Measurements from ENCODE around the gene RDM1. TPM values are rescaled to one million over a fixed set of nuclear protein-coding genes. Genes with fewer than 3 reads are reported as not detected.

Gene RDM1
- total and polyA plus RNA-seq, 7 donors, result 0.92 to 3.6 TPM; not detected in 5

DNA sequence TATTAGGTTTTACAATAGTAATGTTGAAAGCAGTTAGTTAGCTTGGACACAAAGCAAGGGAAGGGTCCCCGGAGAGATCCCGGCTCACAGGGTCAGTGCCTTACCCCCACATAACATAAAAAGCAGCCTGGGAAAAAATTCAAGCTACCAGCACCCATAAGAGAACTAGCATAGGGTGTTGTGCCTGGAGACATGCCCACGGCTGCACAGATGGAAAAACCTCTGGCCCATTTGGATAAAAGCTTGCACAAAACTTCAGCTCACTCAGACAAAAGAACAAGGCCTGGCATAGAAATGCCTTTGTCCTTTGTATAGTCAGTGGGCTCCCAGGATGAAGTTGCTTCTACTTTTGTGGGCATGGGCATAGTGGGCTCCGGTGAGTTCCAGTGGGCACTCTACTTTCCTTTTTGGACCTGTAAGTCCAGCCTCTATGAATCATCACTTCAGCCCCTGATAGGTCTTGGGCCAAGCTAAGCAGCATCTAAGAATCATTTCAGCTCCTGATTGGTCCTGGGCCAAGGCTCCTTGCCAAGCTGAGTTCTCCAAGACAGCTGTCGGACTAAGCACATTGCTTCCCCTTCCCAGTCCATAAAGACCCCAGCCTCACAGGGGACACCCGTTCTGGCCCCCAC, 1.3 kb upstream of the RDM1 start:
- H3K27me3 ChIP-seq, result peaks cover 3 to 27% (median 7%) of the 10 kb centered on the region in 3 donors
- H3K9me3 ChIP-seq, result no peaks in the 10 kb centered on the region
- no peak overlapping the region for H3K27ac ChIP-seq
- WGBS, 2 donors, result 82 to 84% methylated on average over 6 of the region's 6 CpGs
- TF ChIP-seq POLR2A (IDR thresholded peaks at IDR 0.05), result no peak
- TF ChIP-seq POLR2AphosphoS5 (IDR thresholded peaks at IDR 0.05), result no peak
- TF ChIP-seq EP300 (IDR thresholded peaks at IDR 0.05), result no peak
- TF ChIP-seq, protein P1, sequence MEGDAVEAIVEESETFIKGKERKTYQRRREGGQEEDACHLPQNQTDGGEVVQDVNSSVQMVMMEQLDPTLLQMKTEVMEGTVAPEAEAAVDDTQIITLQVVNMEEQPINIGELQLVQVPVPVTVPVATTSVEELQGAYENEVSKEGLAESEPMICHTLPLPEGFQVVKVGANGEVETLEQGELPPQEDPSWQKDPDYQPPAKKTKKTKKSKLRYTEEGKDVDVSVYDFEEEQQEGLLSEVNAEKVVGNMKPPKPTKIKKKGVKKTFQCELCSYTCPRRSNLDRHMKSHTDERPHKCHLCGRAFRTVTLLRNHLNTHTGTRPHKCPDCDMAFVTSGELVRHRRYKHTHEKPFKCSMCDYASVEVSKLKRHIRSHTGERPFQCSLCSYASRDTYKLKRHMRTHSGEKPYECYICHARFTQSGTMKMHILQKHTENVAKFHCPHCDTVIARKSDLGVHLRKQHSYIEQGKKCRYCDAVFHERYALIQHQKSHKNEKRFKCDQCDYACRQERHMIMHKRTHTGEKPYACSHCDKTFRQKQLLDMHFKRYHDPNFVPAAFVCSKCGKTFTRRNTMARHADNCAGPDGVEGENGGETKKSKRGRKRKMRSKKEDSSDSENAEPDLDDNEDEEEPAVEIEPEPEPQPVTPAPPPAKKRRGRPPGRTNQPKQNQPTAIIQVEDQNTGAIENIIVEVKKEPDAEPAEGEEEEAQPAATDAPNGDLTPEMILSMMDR (IDR thresholded peaks at IDR 0.05), result no peak
- intact Hi-C loops (cut with DNase I), result no loop called here
- H3K36me3 ChIP-seq, result no peaks in the 10 kb centered on the region
- no peak overlapping the region for H3K4me3 ChIP-seq
- H3K4me1 ChIP-seq, result peaks cover 0 to 13% (median 11%) of the 10 kb centered on the region in 4 donors
- DNase-seq, result no peak

DNA sequence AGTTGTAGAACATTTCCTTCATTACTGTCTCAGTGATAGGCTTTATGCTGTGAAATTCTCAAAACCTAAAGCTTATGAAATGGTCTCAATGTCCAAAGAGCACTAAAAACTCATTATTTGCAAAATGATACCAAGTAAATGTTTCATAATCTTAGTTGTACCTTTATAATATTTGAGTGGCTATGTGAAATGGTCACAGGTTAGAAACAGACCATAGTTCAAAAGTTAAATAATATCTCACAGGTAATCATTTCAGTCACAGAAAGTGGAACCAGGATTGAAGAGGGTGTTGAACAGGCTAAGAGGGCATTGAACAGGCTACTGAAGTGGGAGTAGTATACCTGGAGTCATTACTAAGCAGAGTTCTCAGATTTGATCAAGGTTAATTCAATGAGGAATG, 2.9 kb downstream of the RDM1 start:
- no peak for DNase-seq
- Histone ChIP-seq H3K4me1 (peaks cover 0 to 13% (median 11%) of the 10 kb centered on the region in 4 donors), H3K27ac (no peak overlapping the region), H3K4me3 (no peak overlapping the region), H3K9me3 (no peaks in the 10 kb centered on the region), H3K27me3 (peaks cover 3 to 27% (median 7%) of the 10 kb centered on the region in 3 donors), H3K36me3 (no peaks in the 10 kb centered on the region)
- TF ChIP-seq POLR2AphosphoS5 (IDR thresholded peaks at IDR 0.05) (no peak), EP300 (IDR thresholded peaks at IDR 0.05) (no peak), POLR2A (IDR thresholded peaks at IDR 0.05) (no peak)
- TF ChIP-seq, protein P1 (IDR thresholded peaks at IDR 0.05), result no peak
- intact Hi-C loops (cut with DNase I), result no loop called here

DNA sequence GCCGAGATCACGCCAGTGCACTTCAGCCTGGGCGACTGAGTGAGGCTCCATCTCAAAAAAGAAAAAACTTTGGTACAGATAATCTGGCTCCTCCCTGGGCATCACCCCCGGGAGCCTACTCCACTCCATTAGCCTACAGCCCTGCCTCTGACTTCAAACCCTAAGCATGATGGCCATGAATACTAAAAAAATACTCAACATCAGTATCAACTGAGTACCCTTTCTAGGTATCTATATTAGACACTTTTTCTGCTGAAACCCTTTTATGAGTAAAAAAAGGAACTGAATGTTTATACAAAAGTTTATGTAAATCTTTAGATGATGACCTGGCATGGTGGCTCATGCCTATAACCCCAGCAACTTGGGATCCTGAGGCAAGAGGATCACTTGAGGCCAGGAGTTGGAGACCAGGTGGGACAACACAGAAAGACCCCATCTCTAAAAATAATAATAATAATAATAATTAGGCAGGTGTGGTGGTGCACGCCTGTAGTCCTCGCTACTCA, 6.9 kb downstream of the RDM1 start:
- no peaks in the 10 kb centered on the region for H3K36me3 ChIP-seq
- no peak overlapping the region for H3K27ac ChIP-seq
- H3K4me1 ChIP-seq, result no peaks in the 10 kb centered on the region
- H3K9me3 ChIP-seq, result no peaks in the 10 kb centered on the region
- peaks cover 0 to 7% (median 0%) of the 10 kb centered on the region in 3 donors for H3K27me3 ChIP-seq
- no peak overlapping the region for H3K4me3 ChIP-seq
- WGBS, 2 donors, result 97 to 99% methylated on average over 6 of the region's 6 CpGs
- intact Hi-C loops (cut with DNase I), result no loop called here
- no peak for TF ChIP-seq EP300 (IDR thresholded peaks at IDR 0.05)
- TF ChIP-seq, protein P1 (IDR thresholded peaks at IDR 0.05), result no peak
- no peak for DNase-seq

DNA sequence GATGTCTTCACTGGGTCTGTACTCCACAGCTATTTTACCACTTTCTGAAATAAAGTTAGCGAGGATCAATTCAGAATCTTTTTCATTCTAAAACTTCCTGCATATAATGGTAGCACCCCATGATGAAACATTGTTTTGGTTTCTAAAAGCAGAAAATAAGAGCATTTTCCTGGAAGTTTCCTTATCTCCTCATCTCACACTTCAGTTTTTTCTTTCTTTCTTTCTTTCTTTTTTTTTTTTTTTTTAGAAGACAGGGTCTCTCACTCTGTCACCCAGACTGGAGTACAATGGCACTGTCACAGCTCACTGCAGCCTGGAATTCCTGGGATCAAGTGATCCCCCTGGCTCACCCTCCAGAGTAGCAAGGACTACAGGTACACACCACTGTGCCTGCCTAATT, 10.3 kb downstream of the RDM1 start:
- no peak overlapping the region for H3K27ac ChIP-seq
- intact Hi-C loops (cut with DNase I), result no loop called here
- H3K27me3 ChIP-seq, result no peaks in the 10 kb centered on the region
- TF ChIP-seq, protein P1 (IDR thresholded peaks at IDR 0.05), result no peak
- TF ChIP-seq EP300 (IDR thresholded peaks at IDR 0.05) (no peak), POLR2AphosphoS5 (IDR thresholded peaks at IDR 0.05) (no peak), POLR2A (IDR thresholded peaks at IDR 0.05) (no peak)
- no peak for DNase-seq
- H3K4me1 ChIP-seq, result no peaks in the 10 kb centered on the region
- 96 to 98% methylated on average over 1 of the region's 1 CpG for WGBS, 2 donors
- H3K4me3 ChIP-seq, result no peak overlapping the region
- no peaks in the 10 kb centered on the region for H3K9me3 ChIP-seq
- H3K36me3 ChIP-seq, result no peaks in the 10 kb centered on the region

DNA sequence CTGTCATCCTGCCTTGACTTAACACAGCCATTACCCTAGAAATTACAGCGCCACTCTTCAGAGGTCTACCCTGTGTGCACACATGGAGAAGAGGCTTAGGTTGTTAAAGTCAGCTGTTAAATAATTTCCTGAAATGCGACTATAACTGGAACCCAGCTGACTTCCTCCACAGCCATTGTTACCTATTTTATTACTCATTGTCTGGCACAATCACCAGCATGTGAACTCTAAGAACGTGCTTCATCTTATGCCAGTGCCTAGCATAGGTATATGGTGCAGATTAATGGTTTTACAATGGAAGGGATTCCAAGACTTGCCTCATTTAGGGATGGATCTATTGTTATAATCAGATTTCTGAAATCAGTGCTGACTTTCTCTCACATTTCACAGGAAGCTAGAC, 11.9 kb downstream of the RDM1 start:
- Histone ChIP-seq H3K27ac (no peak overlapping the region), H3K27me3 (no peaks in the 10 kb centered on the region), H3K4me1 (no peaks in the 10 kb centered on the region), H3K9me3 (no peaks in the 10 kb centered on the region), H3K36me3 (no peaks in the 10 kb centered on the region), H3K4me3 (no peak overlapping the region)
- 27 to 43% methylated on average over 3 of the region's 3 CpGs for WGBS, 2 donors
- TF ChIP-seq POLR2AphosphoS5 (IDR thresholded peaks at IDR 0.05) (no peak), POLR2A (IDR thresholded peaks at IDR 0.05) (no peak), EP300 (IDR thresholded peaks at IDR 0.05) (no peak)
- TF ChIP-seq, protein P1 (IDR thresholded peaks at IDR 0.05), result no peak
- intact Hi-C loops (cut with DNase I), result no loop called here
- DNase-seq, result no peak
